HEK293 (cell line): ENCODE measurements around the gene CEACAM20.

Source experiments
- CTCF ChIA-PET: fragments of 350-600 bp; formaldehyde crosslinking; extraction: SDS; loops from one replicate; lab custom pipeline; 2021; ENCODE audit warnings: antibody characterized with exemption; lab: Yijun Ruan, JAX
- POLR2A ChIA-PET: fragments of 300-600 bp; formaldehyde crosslinking; extraction: SDS; loops from one replicate; lab custom pipeline; 2020; ENCODE audit warnings: antibody characterized with exemption, inconsistent platforms; lab: Yijun Ruan, JAX
- H3K27ac ChIP-seq: fragments of 200-500 bp; sonication (Bioruptor generic); 2 replicates; pipeline ENCODE4 v1.5.1; 2014; ENCODE audit warnings: low read depth, low read length, control low read depth, inconsistent platforms; ENCODE audit errors: extremely low read depth
- H3K36me3 ChIP-seq, 2 experiments: fragments of 200-500 bp in 1 of 2; sonication (Bioruptor generic) in 1 of 2; 1 replicate in 1 of 2; 2 replicates in 1 of 2; pipeline ENCODE4 v1.5.1; 2014 to 2017; ENCODE audit warnings: inconsistent platforms in 2 of 2, low read length in 2 of 2; ENCODE audit not compliant: control insufficient read depth in 2 of 2, insufficient read depth in 1 of 2
- H3K4me1 ChIP-seq: fragments of 200-500 bp; sonication (Bioruptor generic); 2 replicates; pipeline ENCODE4 v1.5.1; 2014; ENCODE audit warnings: mild to moderate bottlenecking, low read length, inconsistent platforms; ENCODE audit not compliant: control insufficient read depth, insufficient read depth
- H3K4me3 ChIP-seq: 2 replicates; pipeline ENCODE4 v1.5.1; 2011; ENCODE audit warnings: low read depth, mild to moderate bottlenecking, control low read depth, low read length, moderate library complexity
- H3K9me3 ChIP-seq: fragments of 200-500 bp; sonication (Bioruptor generic); 2 replicates; pipeline ENCODE4 v1.5.1; 2014; ENCODE audit warnings: low read depth, low read length, inconsistent platforms; ENCODE audit not compliant: control insufficient read depth, insufficient read depth
- EGR2 ChIP-seq: fragments of 450-650 bp; formaldehyde crosslinking; IDR thresholded peaks from 2 replicates; pipeline ENCODE4 v1.5.1; 2016; ENCODE audit warnings: low read depth, missing biosample characterization, missing genetic modification characterization
- IKZF3 ChIP-seq: fragments of 450-650 bp; IDR thresholded peaks from 2 replicates; pipeline ENCODE4 v1.5.0; 2018; ENCODE audit warnings: missing biosample characterization, mild to moderate bottlenecking, missing genetic modification characterization, moderate library complexity
- OSR2 ChIP-seq: fragments of 450-650 bp; formaldehyde crosslinking; IDR thresholded peaks from 2 replicates; pipeline ENCODE4 v1.5.1; 2016; ENCODE audit warnings: missing biosample characterization, missing genetic modification characterization
- ZNF114 ChIP-seq: fragments of 450-650 bp; formaldehyde crosslinking; IDR thresholded peaks from 2 replicates; pipeline ENCODE4 v1.5.0; 2017; ENCODE audit warnings: missing biosample characterization, missing genetic modification characterization
- ZNF184 ChIP-seq: fragments of 450-650 bp; IDR thresholded peaks from 2 replicates; pipeline ENCODE4 v1.5.1; 2018; ENCODE audit warnings: missing biosample characterization, mild to moderate bottlenecking, missing genetic modification characterization
- ZNF266 ChIP-seq: fragments of 450-650 bp; formaldehyde crosslinking; IDR thresholded peaks from 2 replicates; pipeline ENCODE4 v1.5.1; 2016; ENCODE audit warnings: missing biosample characterization, missing genetic modification characterization, low read depth
- ZNF37A ChIP-seq: fragments of 450-650 bp; IDR thresholded peaks from 2 replicates; pipeline ENCODE4 v1.5.1; 2018; ENCODE audit warnings: missing biosample characterization, missing genetic modification characterization
- ZNF501 ChIP-seq: fragments of 450-650 bp; formaldehyde crosslinking; IDR thresholded peaks from 2 replicates; pipeline ENCODE4 v1.5.1; 2016; ENCODE audit warnings: missing biosample characterization, missing genetic modification characterization
- ZNF555 ChIP-seq: fragments of 450-650 bp; formaldehyde crosslinking; conservative IDR thresholded peaks from 2 replicates; pipeline ENCODE4 v1.5.1; 2017; ENCODE audit warnings: missing biosample characterization, mild to moderate bottlenecking, missing genetic modification characterization, inconsistent platforms
- ZNF558 ChIP-seq: fragments of 450-650 bp; formaldehyde crosslinking; IDR thresholded peaks from 2 replicates; pipeline ENCODE4 v1.5.1; 2016; ENCODE audit warnings: missing biosample characterization, missing genetic modification characterization
- ZNF658 ChIP-seq: fragments of 450-650 bp; formaldehyde crosslinking; IDR thresholded peaks from 2 replicates; pipeline ENCODE4; 2016; ENCODE audit warnings: missing biosample characterization, missing genetic modification characterization
- ZNF768 ChIP-seq: fragments of 450-650 bp; formaldehyde crosslinking; IDR thresholded peaks from 2 replicates; pipeline ENCODE4 v1.5.1; 2018; ENCODE audit warnings: missing biosample characterization, mild to moderate bottlenecking, missing genetic modification characterization
- ZXDB ChIP-seq: fragments of 450-650 bp; formaldehyde crosslinking; IDR thresholded peaks from 2 replicates; pipeline ENCODE4 v1.5.1; 2016; ENCODE audit warnings: missing biosample characterization, missing genetic modification characterization
- TF ChIP-seq, protein P1 (sequence below): fragments of 450-650 bp; formaldehyde crosslinking; IDR thresholded peaks from 2 replicates; pipeline ENCODE4 v1.5.1; 2016; ENCODE audit warnings: missing biosample characterization, missing genetic modification characterization
- TF ChIP-seq, protein P2 (sequence below): fragments of 450-650 bp; formaldehyde crosslinking; IDR thresholded peaks from 2 replicates; pipeline ENCODE4 v1.5.1; 2016; ENCODE audit warnings: missing biosample characterization, missing genetic modification characterization
- TF ChIP-seq, protein P3 (sequence below): fragments of 450-650 bp; formaldehyde crosslinking; IDR thresholded peaks from 2 replicates; pipeline ENCODE4 v1.5.1; 2016; ENCODE audit warnings: missing biosample characterization, missing genetic modification characterization
- TF ChIP-seq, protein P4 (sequence below): fragments of 450-650 bp; formaldehyde crosslinking; IDR thresholded peaks from 2 replicates; pipeline ENCODE4 v1.5.1; 2016; ENCODE audit warnings: missing biosample characterization, missing genetic modification characterization
- TF ChIP-seq, protein P5 (sequence below): fragments of 450-650 bp; formaldehyde crosslinking; conservative IDR thresholded peaks from 2 replicates; pipeline ENCODE4 v1.5.1; 2016; ENCODE audit warnings: low read depth, missing biosample characterization, missing genetic modification characterization
- TF ChIP-seq, protein P6 (sequence below): fragments of 450-650 bp; formaldehyde crosslinking; IDR thresholded peaks from 2 replicates; pipeline ENCODE4 v1.5.1; 2016; ENCODE audit warnings: missing biosample characterization, missing genetic modification characterization

The CEACAM20 gene

DNA sequence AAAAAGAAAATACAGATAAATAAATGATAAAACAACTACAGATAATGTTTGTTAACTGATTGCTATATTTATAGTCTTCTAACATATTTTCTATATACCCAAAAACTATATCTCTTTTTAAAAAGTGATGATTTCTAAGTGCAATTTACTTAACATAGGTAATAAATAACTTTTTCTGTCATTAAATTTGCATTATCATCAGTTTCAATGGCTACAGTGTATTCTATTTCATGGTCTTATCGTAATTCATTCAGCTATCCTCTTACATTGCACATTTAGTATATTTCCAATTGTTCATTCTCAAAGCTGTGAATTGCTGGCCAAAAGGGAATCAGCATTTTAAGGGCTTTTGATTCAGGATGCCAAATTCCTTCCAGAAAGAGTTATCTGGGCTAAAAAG is 32.8 kb downstream of the CEACAM20 start:
- Histone ChIP-seq H3K9me3 (peaks cover 4% of the 10 kb centered on the region), H3K27ac (no peak overlapping the region), H3K4me3 (no peak overlapping the region), H3K4me1 (no peaks in the 10 kb centered on the region), H3K36me3 (peaks cover 41 to 74% of the 10 kb centered on the region in 2 experiments)
- POLR2A ChIA-PET = no interaction called here
- CTCF ChIA-PET = no interaction called here
- TF ChIP-seq ZNF501 (tag by site-specific recombination) (no peak), ZXDB (tag by site-specific recombination) (no peak), ZNF555 (tag by site-specific recombination) (no peak), ZNF768 (tag by site-specific recombination) (no peak)
- TF ChIP-seq, protein P1, sequence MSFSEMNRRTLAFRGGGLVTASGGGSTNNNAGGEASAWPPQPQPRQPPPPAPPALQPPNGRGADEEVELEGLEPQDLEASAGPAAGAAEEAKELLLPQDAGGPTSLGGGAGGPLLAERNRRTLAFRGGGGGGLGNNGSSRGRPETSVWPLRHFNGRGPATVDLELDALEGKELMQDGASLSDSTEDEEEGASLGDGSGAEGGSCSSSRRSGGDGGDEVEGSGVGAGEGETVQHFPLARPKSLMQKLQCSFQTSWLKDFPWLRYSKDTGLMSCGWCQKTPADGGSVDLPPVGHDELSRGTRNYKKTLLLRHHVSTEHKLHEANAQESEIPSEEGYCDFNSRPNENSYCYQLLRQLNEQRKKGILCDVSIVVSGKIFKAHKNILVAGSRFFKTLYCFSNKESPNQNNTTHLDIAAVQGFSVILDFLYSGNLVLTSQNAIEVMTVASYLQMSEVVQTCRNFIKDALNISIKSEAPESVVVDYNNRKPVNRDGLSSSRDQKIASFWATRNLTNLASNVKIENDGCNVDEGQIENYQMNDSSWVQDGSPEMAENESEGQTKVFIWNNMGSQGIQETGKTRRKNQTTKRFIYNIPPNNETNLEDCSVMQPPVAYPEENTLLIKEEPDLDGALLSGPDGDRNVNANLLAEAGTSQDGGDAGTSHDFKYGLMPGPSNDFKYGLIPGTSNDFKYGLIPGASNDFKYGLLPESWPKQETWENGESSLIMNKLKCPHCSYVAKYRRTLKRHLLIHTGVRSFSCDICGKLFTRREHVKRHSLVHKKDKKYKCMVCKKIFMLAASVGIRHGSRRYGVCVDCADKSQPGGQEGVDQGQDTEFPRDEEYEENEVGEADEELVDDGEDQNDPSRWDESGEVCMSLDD (tag by site-specific recombination) = no peak
- TF ChIP-seq, protein P2, sequence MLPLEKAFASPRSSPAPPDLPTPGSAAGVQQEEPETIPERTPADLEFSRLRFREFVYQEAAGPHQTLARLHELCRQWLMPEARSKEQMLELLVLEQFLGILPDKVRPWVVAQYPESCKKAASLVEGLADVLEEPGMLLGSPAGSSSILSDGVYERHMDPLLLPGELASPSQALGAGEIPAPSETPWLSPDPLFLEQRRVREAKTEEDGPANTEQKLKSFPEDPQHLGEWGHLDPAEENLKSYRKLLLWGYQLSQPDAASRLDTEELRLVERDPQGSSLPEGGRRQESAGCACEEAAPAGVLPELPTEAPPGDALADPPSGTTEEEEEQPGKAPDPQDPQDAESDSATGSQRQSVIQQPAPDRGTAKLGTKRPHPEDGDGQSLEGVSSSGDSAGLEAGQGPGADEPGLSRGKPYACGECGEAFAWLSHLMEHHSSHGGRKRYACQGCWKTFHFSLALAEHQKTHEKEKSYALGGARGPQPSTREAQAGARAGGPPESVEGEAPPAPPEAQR (tag by site-specific recombination) = no peak
- TF ChIP-seq, protein P3, sequence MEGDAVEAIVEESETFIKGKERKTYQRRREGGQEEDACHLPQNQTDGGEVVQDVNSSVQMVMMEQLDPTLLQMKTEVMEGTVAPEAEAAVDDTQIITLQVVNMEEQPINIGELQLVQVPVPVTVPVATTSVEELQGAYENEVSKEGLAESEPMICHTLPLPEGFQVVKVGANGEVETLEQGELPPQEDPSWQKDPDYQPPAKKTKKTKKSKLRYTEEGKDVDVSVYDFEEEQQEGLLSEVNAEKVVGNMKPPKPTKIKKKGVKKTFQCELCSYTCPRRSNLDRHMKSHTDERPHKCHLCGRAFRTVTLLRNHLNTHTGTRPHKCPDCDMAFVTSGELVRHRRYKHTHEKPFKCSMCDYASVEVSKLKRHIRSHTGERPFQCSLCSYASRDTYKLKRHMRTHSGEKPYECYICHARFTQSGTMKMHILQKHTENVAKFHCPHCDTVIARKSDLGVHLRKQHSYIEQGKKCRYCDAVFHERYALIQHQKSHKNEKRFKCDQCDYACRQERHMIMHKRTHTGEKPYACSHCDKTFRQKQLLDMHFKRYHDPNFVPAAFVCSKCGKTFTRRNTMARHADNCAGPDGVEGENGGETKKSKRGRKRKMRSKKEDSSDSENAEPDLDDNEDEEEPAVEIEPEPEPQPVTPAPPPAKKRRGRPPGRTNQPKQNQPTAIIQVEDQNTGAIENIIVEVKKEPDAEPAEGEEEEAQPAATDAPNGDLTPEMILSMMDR = no peak

DNA sequence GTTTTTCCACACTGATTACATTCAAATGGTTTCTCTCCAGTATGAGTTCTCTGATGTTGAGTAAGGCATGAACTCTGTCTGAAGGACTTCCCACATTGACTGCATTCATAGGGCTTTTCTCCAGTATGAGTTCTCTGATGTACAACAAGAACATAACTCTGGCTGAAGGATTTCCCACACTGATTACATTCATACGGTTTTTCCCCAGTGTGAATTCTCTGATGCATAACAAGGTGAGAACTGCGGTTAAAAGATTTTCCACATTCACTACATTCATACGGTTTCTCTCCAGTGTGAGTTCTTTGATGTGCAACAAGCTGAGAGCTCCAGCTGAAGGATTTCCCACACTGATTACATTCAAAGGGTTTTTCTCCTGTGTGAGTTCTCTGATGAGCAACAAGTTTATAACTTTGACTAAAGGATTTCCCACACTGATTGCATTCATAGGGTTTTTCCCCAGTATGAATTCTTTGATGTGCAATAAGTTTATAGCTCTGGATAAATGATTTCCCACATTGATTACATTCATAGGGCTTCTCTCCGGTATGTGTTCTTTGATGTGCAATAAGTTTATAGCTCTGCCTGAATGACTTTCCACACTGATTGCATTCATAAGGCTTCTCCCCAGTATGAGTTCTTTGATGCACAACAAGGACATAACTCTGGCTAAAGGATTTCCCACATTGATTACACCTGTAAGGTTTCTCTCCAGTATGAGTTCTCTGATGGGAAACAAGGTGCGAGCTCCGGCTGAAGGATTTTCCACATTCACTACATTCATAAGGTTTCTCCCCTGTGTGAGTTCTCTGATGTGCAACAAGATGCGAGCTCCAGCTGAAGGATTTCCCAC is 52.7 kb downstream of the CEACAM20 start:
- ChIA-PET CTCF (interaction anchor here (0.6 to 0.8 kb wide), 2 partner anchors 94 to 1045 kb away, joined by 3 read pairs; no protein-coding TSS in a partner anchor), POLR2A (interaction anchor here (0.7 to 1.1 kb wide), 2 partner anchors 14 to 23 kb away, joined by 3 to 4 read pairs; partner anchors contain the start of gene ZNF180)
- Histone ChIP-seq H3K4me3 (no peak overlapping the region), H3K36me3 (peaks cover 9 to 50% of the 10 kb centered on the region in 2 experiments), H3K9me3 (no peaks in the 10 kb centered on the region), H3K27ac (no peak overlapping the region), H3K4me1 (no peaks in the 10 kb centered on the region)
- TF ChIP-seq ZNF37A (tag by site-specific recombination) = no peak
- no peak for TF ChIP-seq ZNF114 (tag by site-specific recombination)
- no peak for TF ChIP-seq OSR2 (tag by site-specific recombination)
- no peak for TF ChIP-seq ZNF266 (tag by site-specific recombination)
- TF ChIP-seq, protein P4, sequence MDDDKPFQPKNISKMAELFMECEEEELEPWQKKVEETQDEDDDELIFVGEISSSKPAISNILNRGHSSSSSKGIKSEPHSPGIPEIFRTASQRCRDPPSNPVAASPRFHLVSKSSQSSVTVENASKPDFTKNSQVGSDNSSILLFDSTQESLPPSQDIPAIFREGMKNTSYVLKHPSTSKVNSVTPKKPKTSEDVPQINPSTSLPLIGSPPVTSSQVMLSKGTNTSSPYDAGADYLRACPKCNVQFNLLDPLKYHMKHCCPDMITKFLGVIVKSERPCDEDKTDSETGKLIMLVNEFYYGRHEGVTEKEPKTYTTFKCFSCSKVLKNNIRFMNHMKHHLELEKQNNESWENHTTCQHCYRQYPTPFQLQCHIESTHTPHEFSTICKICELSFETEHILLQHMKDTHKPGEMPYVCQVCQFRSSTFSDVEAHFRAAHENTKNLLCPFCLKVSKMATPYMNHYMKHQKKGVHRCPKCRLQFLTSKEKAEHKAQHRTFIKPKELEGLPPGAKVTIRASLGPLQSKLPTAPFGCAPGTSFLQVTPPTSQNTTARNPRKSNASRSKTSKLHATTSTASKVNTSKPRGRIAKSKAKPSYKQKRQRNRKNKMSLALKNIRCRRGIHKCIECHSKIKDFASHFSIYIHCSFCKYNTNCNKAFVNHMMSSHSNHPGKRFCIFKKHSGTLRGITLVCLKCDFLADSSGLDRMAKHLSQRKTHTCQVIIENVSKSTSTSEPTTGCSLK = peak; percentile 73; the same call in 1 of the 2 replicates
- no peak for TF ChIP-seq IKZF3
- TF ChIP-seq, protein P5, sequence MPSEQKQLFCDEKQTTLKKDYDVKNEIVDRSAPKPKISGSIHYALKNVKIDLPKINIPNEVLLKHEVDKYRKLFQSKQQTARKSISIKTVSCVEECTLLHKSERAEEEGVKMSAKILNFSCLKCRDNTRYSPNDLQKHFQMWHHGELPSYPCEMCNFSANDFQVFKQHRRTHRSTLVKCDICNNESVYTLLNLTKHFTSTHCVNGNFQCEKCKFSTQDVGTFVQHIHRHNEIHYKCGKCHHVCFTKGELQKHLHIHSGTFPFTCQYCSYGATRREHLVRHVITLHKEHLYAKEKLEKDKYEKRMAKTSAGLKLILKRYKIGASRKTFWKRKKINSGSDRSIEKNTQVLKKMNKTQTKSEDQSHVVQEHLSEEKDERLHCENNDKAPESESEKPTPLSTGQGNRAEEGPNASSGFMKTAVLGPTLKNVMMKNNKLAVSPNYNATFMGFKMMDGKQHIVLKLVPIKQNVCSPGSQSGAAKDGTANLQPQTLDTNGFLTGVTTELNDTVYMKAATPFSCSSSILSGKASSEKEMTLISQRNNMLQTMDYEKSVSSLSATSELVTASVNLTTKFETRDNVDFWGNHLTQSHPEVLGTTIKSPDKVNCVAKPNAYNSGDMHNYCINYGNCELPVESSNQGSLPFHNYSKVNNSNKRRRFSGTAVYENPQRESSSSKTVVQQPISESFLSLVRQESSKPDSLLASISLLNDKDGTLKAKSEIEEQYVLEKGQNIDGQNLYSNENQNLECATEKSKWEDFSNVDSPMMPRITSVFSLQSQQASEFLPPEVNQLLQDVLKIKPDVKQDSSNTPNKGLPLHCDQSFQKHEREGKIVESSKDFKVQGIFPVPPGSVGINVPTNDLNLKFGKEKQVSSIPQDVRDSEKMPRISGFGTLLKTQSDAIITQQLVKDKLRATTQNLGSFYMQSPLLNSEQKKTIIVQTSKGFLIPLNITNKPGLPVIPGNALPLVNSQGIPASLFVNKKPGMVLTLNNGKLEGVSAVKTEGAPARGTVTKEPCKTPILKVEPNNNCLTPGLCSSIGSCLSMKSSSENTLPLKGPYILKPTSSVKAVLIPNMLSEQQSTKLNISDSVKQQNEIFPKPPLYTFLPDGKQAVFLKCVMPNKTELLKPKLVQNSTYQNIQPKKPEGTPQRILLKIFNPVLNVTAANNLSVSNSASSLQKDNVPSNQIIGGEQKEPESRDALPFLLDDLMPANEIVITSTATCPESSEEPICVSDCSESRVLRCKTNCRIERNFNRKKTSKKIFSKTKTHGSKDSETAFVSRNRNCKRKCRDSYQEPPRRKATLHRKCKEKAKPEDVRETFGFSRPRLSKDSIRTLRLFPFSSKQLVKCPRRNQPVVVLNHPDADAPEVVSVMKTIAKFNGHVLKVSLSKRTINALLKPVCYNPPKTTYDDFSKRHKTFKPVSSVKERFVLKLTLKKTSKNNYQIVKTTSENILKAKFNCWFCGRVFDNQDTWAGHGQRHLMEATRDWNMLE = peak; percentile 74
- TF ChIP-seq EGR2 (tag by site-specific recombination) = no peak
- TF ChIP-seq ZNF558 (tag by site-specific recombination) = peak; percentile 33; the same call in 1 of the 2 replicates
- TF ChIP-seq, protein P6, sequence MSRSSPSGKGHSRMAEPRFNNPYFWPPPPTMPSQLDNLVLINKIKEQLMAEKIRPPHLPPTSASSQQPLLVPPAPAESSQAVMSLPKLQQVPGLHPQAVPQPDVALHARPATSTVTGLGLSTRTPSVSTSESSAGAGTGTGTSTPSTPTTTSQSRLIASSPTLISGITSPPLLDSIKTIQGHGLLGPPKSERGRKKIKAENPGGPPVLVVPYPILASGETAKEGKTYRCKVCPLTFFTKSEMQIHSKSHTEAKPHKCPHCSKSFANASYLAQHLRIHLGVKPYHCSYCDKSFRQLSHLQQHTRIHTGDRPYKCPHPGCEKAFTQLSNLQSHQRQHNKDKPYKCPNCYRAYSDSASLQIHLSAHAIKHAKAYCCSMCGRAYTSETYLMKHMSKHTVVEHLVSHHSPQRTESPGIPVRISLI = no peak
- no peak; the same call in 1 of the 2 replicates for TF ChIP-seq ZNF184 (tag by site-specific recombination)
- TF ChIP-seq ZNF658 (tag by site-specific recombination) = no peak
